SK-N-SH (cell line): ENCODE data around the gene ZXDC. TPM values are rescaled to one million over a fixed set of nuclear protein-coding genes. Genes with fewer than 3 reads are reported as not detected.

Experiments
- CTCF ChIA-PET: fragments of 300-600, 350-600 bp; formaldehyde crosslinking; extraction: SDS; loops from one replicate; lab custom pipeline; 2021; lab: Yijun Ruan, JAX
- POLR2A ChIA-PET: fragments of 350-600 bp; sonication (Branson Sonifier 250); formaldehyde crosslinking; extraction: SDS; loops from one replicate; lab custom pipeline; 2020; ENCODE audit warnings: antibody characterized with exemption, inconsistent platforms; lab: Yijun Ruan, JAX
- DNase-seq: peaks from one replicate; pipeline ENCODE4 v3.0.0; 2012
- H2AFZ ChIP-seq: fragments of 200-600 bp; sonication (generic); 2 replicates; pipeline ENCODE4 v1.8.1; 2016; ENCODE audit warnings: antibody characterized with exemption, mild to moderate bottlenecking, low read depth
- H3F3A ChIP-seq: fragments of 200-600 bp; sonication (generic); replicated peaks from 2 replicates; pipeline ENCODE3; 2016; ENCODE audit warnings: antibody characterized with exemption, mild to moderate bottlenecking; ENCODE audit not compliant: insufficient read depth
- H3K27ac ChIP-seq, 2 experiments: fragments of 200-500 bp in 1 of 2; fragments of 200-600 bp in 1 of 2; sonication (Bioruptor generic) in 1 of 2; sonication (generic), shearing (Covaris generic) in 1 of 2; 2 replicates each; pipeline versions ENCODE4 v1.5.1 to v1.6.1; 2014 to 2016; ENCODE audit warnings: low read depth in 2 of 2, inconsistent platforms in 1 of 2, low read length in 1 of 2, mild to moderate bottlenecking in 1 of 2, mixed read lengths in 1 of 2
- H3K27me3 ChIP-seq: fragments of 200-600 bp; sonication (generic), shearing (Covaris generic); 2 replicates; pipeline ENCODE4 v1.6.1; 2016; ENCODE audit warnings: mixed run types; ENCODE audit not compliant: insufficient read depth
- H3K36me3 ChIP-seq, 2 experiments: fragments of 200-500 bp in 1 of 2; fragments of 200-600 bp in 1 of 2; sonication (Bioruptor generic) in 1 of 2; sonication (generic) in 1 of 2; replicated peaks in 1 of 2; 2 replicates each; pipeline versions ENCODE3 to v1.5.1; 2014 to 2016; ENCODE audit warnings: low read length in 1 of 2, mild to moderate bottlenecking in 1 of 2; ENCODE audit not compliant: insufficient read depth in 2 of 2, control insufficient read depth in 1 of 2
- H3K4me1 ChIP-seq, 2 experiments: fragments of 200-500 bp in 1 of 2; fragments of 200-600 bp in 1 of 2; sonication (Bioruptor generic) in 1 of 2; sonication (generic), shearing (Covaris generic) in 1 of 2; 2 replicates each; pipeline versions ENCODE4 v1.5.1 to v1.6.1; 2014 to 2016; ENCODE audit warnings: low read depth in 1 of 2, low read length in 1 of 2, mixed run types in 1 of 2; ENCODE audit not compliant: insufficient read depth in 2 of 2, control insufficient read depth in 1 of 2
- H3K4me2 ChIP-seq: fragments of 200-600 bp; sonication (generic), shearing (Covaris generic); 2 replicates; pipeline ENCODE4 v1.6.1; 2017; ENCODE audit warnings: mixed run types
- H3K4me3 ChIP-seq, 2 experiments: fragments of 200-500 bp in 1 of 2; fragments of 200-600 bp in 1 of 2; sonication (Bioruptor generic) in 1 of 2; sonication (generic), shearing (Covaris generic) in 1 of 2; 2 replicates each; pipeline versions ENCODE4 v1.5.1 to v1.8.1; 2014 to 2016; ENCODE audit warnings: low read depth in 2 of 2, inconsistent platforms in 1 of 2, low read length in 1 of 2, mild to moderate bottlenecking in 1 of 2, mixed read lengths in 1 of 2, moderate library complexity in 1 of 2
- H3K79me2 ChIP-seq: fragments of 200-600 bp; sonication (generic); 2 replicates; pipeline ENCODE4 v1.8.1; 2017; ENCODE audit warnings: mild to moderate bottlenecking; ENCODE audit not compliant: insufficient read depth
- H3K9ac ChIP-seq: fragments of 200-600 bp; sonication (generic); 2 replicates; pipeline ENCODE4 v1.6.1; 2017; ENCODE audit warnings: mixed run types
- H3K9me2 ChIP-seq: fragments of 200-600 bp; sonication (generic); 2 replicates; pipeline ENCODE4 v1.6.1; 2017; ENCODE audit warnings: mixed run types
- H3K9me3 ChIP-seq: fragments of 200-600 bp; sonication (generic); 2 replicates; pipeline ENCODE4 v1.6.1; 2017; ENCODE audit warnings: mixed run types, mild to moderate bottlenecking, moderate library complexity
- H4K20me1 ChIP-seq: fragments of 200-600 bp; sonication (generic); 2 replicates; pipeline ENCODE4 v1.6.1; 2017; ENCODE audit warnings: mild to moderate bottlenecking, mixed run types; ENCODE audit not compliant: insufficient read depth
- ELF1 ChIP-seq: IDR thresholded peaks from 2 replicates; pipeline ENCODE4 v1.4.0; 2012
- EP300 ChIP-seq, 2 experiments: IDR thresholded peaks; 2 replicates each; pipeline versions ENCODE4 v1.4.0 to v1.6.1; 2012; ENCODE audit warnings: borderline replicate concordance in 1 of 2, low read depth in 1 of 2, low read length in 1 of 2
- MEF2A ChIP-seq: IDR thresholded peaks from 2 replicates; pipeline ENCODE4 v1.4.0; 2012; ENCODE audit warnings: low read depth, borderline replicate concordance
- NFIC ChIP-seq: IDR thresholded peaks from 2 replicates; pipeline ENCODE4 v1.4.0; 2012; ENCODE audit warnings: borderline replicate concordance
- POLR2AphosphoS5 ChIP-seq: IDR thresholded peaks from 2 replicates; pipeline ENCODE4 v1.6.1; 2012; ENCODE audit warnings: low read depth, low read length
- RAD21 ChIP-seq: IDR thresholded peaks from 2 replicates; pipeline ENCODE4 v1.6.1; 2012; ENCODE audit warnings: mild to moderate bottlenecking, low read length
- RCOR1 ChIP-seq: fragments of 150-350 bp; IDR thresholded peaks from 2 replicates; pipeline ENCODE4 v1.6.1; 2017; ENCODE audit warnings: antibody characterized with exemption, low read length
- RFX5 ChIP-seq: IDR thresholded peaks from 2 replicates; pipeline ENCODE4 v1.6.1; 2012; ENCODE audit warnings: mild to moderate bottlenecking, improper control_type of control experiment, low read length
- SMC3 ChIP-seq: IDR thresholded peaks from 2 replicates; pipeline ENCODE4 v1.6.1; 2012; ENCODE audit warnings: low read depth, low read length, improper control_type of control experiment
- TAF1 ChIP-seq: IDR thresholded peaks from 2 replicates; pipeline ENCODE4 v1.6.1; 2012; ENCODE audit warnings: low read depth, mild to moderate bottlenecking, low read length, moderate library complexity, borderline replicate concordance
- WGBS: methylation state at CpG from one replicate; pipeline ENCODE4 v1.1.6; 2017; ENCODE audit warnings: low lambda C conversion rate; 5-methylcytosine and 5-hydroxymethylcytosine counted together
- polyA plus RNA-seq, 3 experiments: library from polyadenylated mRNA; depleted of rRNA; stranded (reverse); fragments of >200 nt; gene quantifications; 2 replicates each; pipeline ENCODE4 v1.2.3, GENCODE V29; 2012
- TF ChIP-seq, protein P1 (sequence below): IDR thresholded peaks from 2 replicates; pipeline ENCODE4 v1.6.1; 2012; ENCODE audit warnings: mild to moderate bottlenecking, low read depth, low read length, moderate library complexity
- TF ChIP-seq, protein P2 (sequence below): fragments of 150-350 bp; IDR thresholded peaks from 2 replicates; pipeline ENCODE4 v1.6.1; 2016; ENCODE audit warnings: mild to moderate bottlenecking, low read depth, low read length

Gene ZXDC
- polyA plus RNA-seq, 1 of the 3 experiments (the other 2 are of a cell fraction): 8.5 TPM

DNA sequence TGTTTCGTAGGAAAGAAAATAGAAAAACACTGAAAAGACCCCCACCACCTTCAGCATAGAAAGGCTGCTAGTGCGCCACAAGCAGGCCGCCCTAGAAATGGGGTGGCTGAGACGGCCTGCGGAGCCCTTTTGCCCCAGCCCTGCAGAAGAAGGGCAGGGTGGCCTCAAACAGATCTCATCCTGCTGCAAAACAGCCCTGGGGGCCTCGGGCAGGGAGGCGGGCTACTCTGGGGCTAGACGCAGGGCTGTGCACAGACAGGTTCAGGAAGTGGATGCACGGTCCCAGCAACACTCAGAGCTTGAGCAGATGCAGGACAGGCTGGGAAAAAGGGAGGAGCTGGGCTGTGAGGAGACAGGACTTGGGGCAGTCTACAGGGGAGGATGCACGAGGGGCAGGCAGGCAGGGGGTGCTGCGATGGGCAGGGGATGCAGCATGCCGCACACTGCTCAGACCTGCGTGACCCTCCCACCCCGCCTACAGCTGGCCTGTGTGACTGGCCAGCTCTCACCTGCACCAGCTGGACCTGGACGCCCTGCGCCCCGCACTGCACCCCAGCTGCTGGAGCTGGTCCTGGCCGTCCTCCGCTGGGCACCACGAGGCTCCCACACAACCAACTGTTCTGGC, 34.3 kb downstream of the ZXDC start:
- no peaks in the 10 kb centered on the region for H3F3A ChIP-seq
- H3K27me3 ChIP-seq: no peaks in the 10 kb centered on the region
- H3K27ac ChIP-seq: no peak overlapping the region; a peak in 1 of 4 replicates
- no peaks in the 10 kb centered on the region for H3K9me3 ChIP-seq
- ChIA-PET POLR2A (no interaction called here), CTCF (interaction anchor here (1.3 to 1.4 kb wide), 2 partner anchors 22 to 51 kb away, joined by 3 to 4 read pairs; no protein-coding TSS in a partner anchor)
- no peak for DNase-seq
- whole genome bisulfite sequencing: 87% methylated on average over 10 of the region's 20 CpGs
- no peaks in the 10 kb centered on the region for H4K20me1 ChIP-seq
- no peak overlapping the region for H3K4me2 ChIP-seq
- TF ChIP-seq, protein P1, sequence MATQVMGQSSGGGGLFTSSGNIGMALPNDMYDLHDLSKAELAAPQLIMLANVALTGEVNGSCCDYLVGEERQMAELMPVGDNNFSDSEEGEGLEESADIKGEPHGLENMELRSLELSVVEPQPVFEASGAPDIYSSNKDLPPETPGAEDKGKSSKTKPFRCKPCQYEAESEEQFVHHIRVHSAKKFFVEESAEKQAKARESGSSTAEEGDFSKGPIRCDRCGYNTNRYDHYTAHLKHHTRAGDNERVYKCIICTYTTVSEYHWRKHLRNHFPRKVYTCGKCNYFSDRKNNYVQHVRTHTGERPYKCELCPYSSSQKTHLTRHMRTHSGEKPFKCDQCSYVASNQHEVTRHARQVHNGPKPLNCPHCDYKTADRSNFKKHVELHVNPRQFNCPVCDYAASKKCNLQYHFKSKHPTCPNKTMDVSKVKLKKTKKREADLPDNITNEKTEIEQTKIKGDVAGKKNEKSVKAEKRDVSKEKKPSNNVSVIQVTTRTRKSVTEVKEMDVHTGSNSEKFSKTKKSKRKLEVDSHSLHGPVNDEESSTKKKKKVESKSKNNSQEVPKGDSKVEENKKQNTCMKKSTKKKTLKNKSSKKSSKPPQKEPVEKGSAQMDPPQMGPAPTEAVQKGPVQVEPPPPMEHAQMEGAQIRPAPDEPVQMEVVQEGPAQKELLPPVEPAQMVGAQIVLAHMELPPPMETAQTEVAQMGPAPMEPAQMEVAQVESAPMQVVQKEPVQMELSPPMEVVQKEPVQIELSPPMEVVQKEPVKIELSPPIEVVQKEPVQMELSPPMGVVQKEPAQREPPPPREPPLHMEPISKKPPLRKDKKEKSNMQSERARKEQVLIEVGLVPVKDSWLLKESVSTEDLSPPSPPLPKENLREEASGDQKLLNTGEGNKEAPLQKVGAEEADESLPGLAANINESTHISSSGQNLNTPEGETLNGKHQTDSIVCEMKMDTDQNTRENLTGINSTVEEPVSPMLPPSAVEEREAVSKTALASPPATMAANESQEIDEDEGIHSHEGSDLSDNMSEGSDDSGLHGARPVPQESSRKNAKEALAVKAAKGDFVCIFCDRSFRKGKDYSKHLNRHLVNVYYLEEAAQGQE: no peak
- TF ChIP-seq RCOR1: no peak
- TF ChIP-seq EP300 (IDR thresholded peaks at IDR 0.05; ENCODE audit: borderline replicate concordance in 1 of 2, low read depth in 1 of 2, low read length in 1 of 2): no peak
- TF ChIP-seq, protein P2, sequence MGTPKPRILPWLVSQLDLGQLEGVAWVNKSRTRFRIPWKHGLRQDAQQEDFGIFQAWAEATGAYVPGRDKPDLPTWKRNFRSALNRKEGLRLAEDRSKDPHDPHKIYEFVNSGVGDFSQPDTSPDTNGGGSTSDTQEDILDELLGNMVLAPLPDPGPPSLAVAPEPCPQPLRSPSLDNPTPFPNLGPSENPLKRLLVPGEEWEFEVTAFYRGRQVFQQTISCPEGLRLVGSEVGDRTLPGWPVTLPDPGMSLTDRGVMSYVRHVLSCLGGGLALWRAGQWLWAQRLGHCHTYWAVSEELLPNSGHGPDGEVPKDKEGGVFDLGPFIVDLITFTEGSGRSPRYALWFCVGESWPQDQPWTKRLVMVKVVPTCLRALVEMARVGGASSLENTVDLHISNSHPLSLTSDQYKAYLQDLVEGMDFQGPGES: no peak
- no peak for TF ChIP-seq ELF1
- H3K4me1 ChIP-seq: peaks cover 0 to 19% of the 10 kb centered on the region in 2 experiments; a peak in 1 of 4 replicates
- H3K9ac ChIP-seq: no peak overlapping the region
- H3K79me2 ChIP-seq: no peaks in the 10 kb centered on the region
- H3K4me3 ChIP-seq: no peak overlapping the region
- H2AFZ ChIP-seq: no peak overlapping the region
- no peaks in the 10 kb centered on the region for H3K9me2 ChIP-seq
- peaks cover 4 to 21% of the 10 kb centered on the region in 2 experiments for H3K36me3 ChIP-seq

DNA sequence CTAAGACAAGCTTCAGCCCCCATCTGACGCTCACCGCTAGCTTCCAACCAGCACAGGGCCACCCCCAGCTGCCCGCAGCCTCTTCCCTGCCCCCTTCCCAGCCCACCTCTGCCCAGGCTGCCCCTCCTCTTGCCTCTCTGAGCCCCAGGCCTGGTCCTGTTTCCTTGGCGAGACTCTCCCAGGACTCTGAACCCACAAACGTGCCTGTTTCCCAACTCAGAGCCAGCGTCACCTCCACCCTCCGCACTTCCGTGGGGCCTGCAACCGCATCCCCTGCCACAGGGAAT, 35.0 kb downstream of the ZXDC start:
- H3K9ac ChIP-seq: no peak overlapping the region
- no peaks in the 10 kb centered on the region for H3F3A ChIP-seq
- H3K27me3 ChIP-seq: no peaks in the 10 kb centered on the region
- no peaks in the 10 kb centered on the region for H3K9me3 ChIP-seq
- no peak overlapping the region for H3K4me2 ChIP-seq
- H3K4me3 ChIP-seq: no peak overlapping the region
- H2AFZ ChIP-seq: no peak overlapping the region
- peaks cover 4 to 21% of the 10 kb centered on the region in 2 experiments for H3K36me3 ChIP-seq
- no peak overlapping the region for H3K27ac ChIP-seq
- 98% methylated on average over 9 of the region's 9 CpGs for WGBS
- H3K79me2 ChIP-seq: no peaks in the 10 kb centered on the region
- DNase-seq: no peak
- POLR2A ChIA-PET: no interaction called here
- no peaks in the 10 kb centered on the region for H3K9me2 ChIP-seq
- peaks cover 0 to 19% of the 10 kb centered on the region in 2 experiments; a peak in 1 of 4 replicates for H3K4me1 ChIP-seq
- TF ChIP-seq MEF2A: no peak
- TF ChIP-seq, protein P1: no peak
- no peak for TF ChIP-seq SMC3
- TF ChIP-seq RAD21: no peak
- TF ChIP-seq POLR2AphosphoS5: no peak
- no peak for TF ChIP-seq NFIC
- TF ChIP-seq RFX5: no peak
- TF ChIP-seq TAF1: no peak
- H4K20me1 ChIP-seq: no peaks in the 10 kb centered on the region
- CTCF ChIA-PET: no interaction called here
